GM12892 (cell line): ENCODE measurements around the gene SLC25A17.

Experiments used
- POLR2A ChIP-seq: IDR thresholded peaks from 2 replicates; pipeline ENCODE4 v1.6.1; 2011; ENCODE audit warnings: low read depth, low read length, control low read depth
- POLR2AphosphoS5 ChIP-seq: IDR thresholded peaks from 2 replicates; pipeline ENCODE4 v1.6.1; 2011; ENCODE audit warnings: low read depth, low read length, control low read depth

- no peak for TF ChIP-seq POLR2A
- no peak for TF ChIP-seq POLR2AphosphoS5
Observed at GRCh38 chr22:40758390-40758789, 60.8 kb downstream of the SLC25A17 start.
